Gastrocnemius medialis (tissue), 4 donors: Measurements from ENCODE around the gene SMPD4.
"Not testable (repeated sequence)": the region's sequence is repeated elsewhere in the genome, so short reads cannot be mapped to it uniquely, and the experiment has no call there.

Source experiments
- POLR2A ChIP-seq, 2 donors: fragments of 450-650 bp; IDR thresholded peaks; one replicate each; pipeline ENCODE4 v1.6.1; 2017; ENCODE audit warnings: antibody characterized with exemption in 2 of 2, mild to moderate bottlenecking in 2 of 2, moderate library complexity in 2 of 2
- TF ChIP-seq, protein P1 (sequence below), 5 experiments: fragments of 450-650 bp in 3 of 5; fragments of 200-600 bp in 2 of 5; sonication (generic) in 2 of 5; IDR thresholded peaks in 4 of 5; conservative IDR thresholded peaks in 1 of 5; 1 replicate in 4 of 5; 2 replicates in 1 of 5; pipeline ENCODE4 v1.5.1; 2016 to 2019; ENCODE audit warnings: antibody characterized with exemption in 5 of 5, mild to moderate bottlenecking in 3 of 5, moderate library complexity in 3 of 5

DNA sequence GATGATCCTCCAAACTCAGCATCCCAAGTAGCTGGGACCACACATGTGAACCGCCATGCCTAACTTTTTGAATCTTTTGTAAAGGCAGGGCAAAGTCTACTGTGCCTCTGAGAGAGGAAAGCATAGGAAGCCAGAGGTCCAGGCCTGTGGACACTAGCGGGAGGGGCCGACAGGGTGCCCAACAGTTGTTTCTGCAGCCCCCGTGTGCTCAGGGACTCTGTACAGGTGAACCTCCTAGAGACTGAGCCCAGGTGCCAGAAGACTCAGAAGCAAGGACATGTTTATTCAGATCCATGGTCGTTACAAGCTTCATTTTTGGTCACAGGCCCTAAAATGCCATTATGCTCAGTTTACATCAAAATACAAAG is 30.3 kb downstream of the SMPD4 start:
- TF ChIP-seq, protein P1, sequence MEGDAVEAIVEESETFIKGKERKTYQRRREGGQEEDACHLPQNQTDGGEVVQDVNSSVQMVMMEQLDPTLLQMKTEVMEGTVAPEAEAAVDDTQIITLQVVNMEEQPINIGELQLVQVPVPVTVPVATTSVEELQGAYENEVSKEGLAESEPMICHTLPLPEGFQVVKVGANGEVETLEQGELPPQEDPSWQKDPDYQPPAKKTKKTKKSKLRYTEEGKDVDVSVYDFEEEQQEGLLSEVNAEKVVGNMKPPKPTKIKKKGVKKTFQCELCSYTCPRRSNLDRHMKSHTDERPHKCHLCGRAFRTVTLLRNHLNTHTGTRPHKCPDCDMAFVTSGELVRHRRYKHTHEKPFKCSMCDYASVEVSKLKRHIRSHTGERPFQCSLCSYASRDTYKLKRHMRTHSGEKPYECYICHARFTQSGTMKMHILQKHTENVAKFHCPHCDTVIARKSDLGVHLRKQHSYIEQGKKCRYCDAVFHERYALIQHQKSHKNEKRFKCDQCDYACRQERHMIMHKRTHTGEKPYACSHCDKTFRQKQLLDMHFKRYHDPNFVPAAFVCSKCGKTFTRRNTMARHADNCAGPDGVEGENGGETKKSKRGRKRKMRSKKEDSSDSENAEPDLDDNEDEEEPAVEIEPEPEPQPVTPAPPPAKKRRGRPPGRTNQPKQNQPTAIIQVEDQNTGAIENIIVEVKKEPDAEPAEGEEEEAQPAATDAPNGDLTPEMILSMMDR (IDR thresholded peaks at IDR 0.05 in 4 of 5, conservative IDR thresholded peaks at IDR 0.05 in 1 of 5): not testable (repeated sequence)
- not testable (repeated sequence) for TF ChIP-seq POLR2A (IDR thresholded peaks at IDR 0.05)
